IPS-NIHi11 (cell line): ENCODE data around the gene UGT8.
A peak's percentile ranks its signal among the peaks of the same experiment; 100 is the strongest.
"Not testable (repeated sequence)": the region's sequence is repeated elsewhere in the genome, so short reads cannot be mapped to it uniquely, and the experiment has no call there.

Experiments used
- DNase-seq: peaks from one replicate; pipeline ENCODE4 v3.0.0; 2012; ENCODE audit warnings: mixed read lengths, low spot score

Gene UGT8

DNA sequence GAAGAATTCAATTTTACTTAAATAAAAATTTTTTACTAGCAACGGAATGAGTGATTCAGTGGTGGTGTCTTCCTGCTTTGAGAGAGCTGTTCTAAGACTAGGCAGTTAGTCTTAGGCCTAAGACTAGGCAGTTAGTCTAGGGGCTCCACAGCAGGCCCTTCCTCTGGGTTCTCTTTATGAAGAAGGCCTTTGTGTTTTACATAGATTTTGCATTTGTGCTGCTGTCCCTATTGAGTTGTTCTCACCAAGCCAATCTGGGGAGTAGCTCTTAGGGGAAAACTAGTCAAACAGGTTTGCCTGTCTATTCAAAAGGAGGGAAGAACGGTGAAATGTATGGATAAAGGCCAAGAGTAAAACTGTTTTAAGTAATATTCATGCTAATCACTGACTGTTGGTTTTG lies 7.6 kb downstream of the UGT8 start:
- DNase-seq: peak; percentile 48

DNA sequence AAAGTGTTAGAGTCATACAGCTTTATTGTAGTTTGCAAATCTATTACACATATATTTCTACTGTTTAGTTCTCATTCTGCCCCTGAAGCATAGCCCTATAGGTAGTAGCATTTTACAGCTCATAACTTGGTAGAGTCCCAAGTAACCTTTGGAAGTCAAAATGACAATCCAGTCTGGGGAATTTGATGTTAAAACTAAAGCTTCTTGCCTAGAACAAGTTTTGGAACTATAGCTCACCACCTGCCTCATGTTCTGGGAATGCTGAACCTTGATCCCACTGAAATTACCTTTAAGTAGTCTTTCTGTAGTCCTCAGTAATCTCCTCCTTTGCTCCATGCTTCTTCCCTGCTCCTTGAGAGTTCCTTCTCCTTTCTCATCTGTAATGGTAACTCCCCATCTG lies 8.4 kb downstream of the UGT8 start:
- DNase-seq: no peak

- DNase-seq: no peak
Measured at GRCh38 chr4:114613560-114613959, 15.0 kb downstream of the UGT8 start.

- DNase-seq: no peak
Measured at GRCh38 chr4:114615435-114615834, 16.8 kb downstream of the UGT8 start.

DNA sequence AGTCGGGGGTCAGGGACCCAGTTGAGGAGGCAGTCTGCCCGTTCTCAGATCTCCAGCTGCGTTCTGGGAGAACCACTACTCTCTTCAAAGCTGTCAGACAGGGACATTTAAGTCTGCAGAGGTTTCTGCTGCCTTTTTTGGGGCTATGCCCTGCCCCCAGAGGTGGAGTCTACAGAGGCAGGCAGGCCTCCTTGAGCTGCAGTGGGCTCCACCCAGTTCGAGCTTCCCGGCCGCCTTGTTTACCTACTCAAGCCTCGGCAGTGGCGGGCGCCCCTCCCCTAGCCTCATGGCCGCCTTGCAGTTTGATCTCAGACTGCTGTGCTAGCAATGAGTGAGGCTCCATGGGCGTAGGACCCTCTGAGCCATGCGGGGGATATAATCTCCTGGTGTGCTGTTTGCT lies 17.4 kb downstream of the UGT8 start:
- DNase-seq: not testable (repeated sequence)

DNA sequence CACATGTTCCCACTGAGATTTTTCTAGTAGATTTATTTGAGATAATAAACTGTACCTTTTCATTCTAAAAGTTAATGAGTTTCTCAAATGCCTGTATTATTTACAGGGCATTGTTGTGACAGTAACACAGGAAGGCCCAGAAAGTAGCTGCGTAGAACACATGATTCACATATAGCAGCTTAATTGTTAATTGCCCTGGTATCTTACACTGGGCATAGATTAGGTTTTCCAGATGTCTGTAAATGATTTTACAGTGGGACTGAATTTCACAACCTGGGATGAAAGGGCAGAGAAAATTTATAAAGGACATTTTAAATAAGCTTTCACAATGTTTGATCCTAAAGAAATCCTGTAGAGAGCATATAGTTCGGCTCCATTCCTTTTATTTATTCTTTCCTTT lies 27.6 kb downstream of the UGT8 start:
- DNase-seq: no peak

DNA sequence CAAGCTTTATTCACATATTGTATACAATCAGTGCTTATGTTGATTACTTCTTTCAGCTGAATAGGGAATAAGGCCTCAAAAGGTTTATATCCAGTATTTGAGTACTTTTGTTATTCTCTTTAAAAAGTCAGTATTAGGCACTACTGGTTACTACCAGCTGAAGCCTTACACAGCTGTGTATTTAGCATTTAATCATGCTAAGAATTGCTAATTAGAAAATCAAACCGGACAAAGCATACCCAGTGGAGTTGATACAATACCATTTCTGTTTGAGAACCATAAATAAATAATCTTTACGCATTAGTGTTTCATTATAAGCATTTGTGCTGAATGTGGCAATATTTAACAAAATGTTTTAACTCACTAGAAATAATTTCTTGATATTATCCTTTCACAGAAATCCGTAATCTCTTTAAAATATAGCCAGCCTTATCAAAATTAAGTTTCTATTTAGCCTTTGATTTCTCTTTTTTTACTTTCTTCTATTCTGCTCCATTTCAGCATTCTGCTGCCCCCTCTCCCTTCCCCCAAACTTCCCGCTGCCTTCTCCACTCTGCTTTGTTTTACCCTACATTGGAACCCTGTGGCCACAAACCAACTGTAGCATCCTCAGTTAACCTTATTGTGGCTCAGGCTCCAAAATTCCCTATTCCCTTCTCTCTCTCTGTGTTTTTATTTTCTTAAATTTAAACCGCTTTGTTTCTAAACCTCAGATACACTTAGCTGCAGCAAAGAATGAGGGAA lies 37.8 kb downstream of the UGT8 start:
- no peak for DNase-seq

DNA sequence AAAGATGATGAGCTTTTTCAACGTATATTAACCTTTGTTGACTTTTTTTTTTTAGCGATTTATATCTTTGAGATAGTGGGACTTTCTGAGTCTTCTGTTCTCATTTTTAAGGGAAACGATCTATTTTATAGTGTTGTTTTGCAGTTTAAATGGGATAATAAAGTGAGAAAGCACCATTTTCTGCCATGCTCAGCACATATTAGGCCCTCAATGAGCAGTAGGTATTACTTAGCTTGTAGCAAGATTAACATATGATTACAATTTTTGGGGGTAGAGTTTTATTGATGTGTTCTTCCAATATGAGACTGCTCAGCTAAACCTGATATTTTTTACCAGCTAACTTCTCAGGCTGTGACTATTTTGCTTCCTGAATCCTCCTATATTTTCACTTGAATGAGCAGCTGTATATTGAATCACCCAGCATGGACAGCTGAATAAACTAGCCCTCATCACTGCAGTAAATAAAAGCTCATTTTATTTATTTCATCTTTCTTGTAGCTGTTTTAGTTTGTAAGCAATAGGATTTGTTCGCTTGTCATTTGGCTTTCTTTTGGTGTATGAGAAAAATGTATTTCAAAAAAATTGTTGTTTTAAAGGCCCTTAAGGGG lies 43.7 kb downstream of the UGT8 start:
- no peak for DNase-seq

DNA sequence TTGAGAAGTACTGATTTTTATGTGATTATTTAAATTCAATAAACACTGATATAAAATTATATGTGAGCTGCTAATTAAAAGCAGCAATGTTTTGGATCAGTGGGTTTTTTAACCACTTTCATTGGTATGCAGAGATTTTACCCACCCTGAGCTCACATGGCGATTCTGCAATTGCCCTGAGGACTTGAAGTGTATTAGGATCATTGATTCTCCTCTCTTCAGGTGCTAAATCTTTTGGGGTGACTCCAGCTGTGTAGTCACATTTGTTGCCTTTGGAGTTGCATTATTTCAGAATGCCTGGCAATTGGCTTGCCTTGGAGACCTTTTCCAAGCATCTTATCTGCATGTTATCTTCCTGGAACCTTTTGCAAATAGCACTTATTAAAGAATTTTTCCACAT lies 51.3 kb downstream of the UGT8 start:
- no peak for DNase-seq

- DNase-seq: no peak
Measured at GRCh38 chr4:114653675-114654074, 55.1 kb downstream of the UGT8 start.

GRCh38 chr4:114654592-114654991 lies 56.0 kb downstream of the UGT8 start:
- no peak for DNase-seq

GRCh38 chr4:114658179-114658578 lies 59.6 kb downstream of the UGT8 start:
- DNase-seq: no peak

- DNase-seq: no peak
Measured at GRCh38 chr4:114658776-114659175, 60.2 kb downstream of the UGT8 start.

DNA sequence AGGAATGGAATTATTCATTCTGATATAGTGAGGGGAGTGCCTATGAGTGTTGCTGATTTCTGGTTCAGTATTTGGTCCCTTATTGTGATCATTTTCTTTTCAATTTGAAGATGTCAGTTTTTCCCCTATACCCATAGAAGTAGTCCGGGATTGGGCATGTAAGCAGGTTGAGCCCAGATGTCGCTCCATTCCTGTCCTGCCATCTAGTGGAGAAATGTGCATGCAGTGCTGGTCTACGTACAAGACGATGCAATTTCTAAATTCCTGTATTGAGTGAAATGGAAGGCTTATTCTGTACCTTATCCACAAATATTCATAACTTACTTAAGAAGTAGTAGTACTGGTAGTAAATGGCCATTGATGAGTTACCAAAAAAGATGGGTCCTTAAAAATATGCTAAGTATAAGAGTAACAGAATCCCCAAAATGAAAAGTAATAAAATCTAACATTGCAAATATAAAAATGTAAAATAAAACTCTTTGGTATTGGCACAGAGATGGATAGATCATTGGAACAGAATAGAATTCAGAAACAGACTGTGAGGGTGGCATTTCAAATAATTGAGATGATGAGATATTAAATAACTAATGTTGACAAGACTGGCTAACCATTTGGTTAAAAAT lies 60.9 kb downstream of the UGT8 start:
- DNase-seq: peak; percentile 76

GRCh38 chr4:114663083-114663482 lies 64.5 kb downstream of the UGT8 start:
- DNase-seq: no peak

GRCh38 chr4:114668577-114668976 lies 70.0 kb downstream of the UGT8 start:
- no peak for DNase-seq

DNA sequence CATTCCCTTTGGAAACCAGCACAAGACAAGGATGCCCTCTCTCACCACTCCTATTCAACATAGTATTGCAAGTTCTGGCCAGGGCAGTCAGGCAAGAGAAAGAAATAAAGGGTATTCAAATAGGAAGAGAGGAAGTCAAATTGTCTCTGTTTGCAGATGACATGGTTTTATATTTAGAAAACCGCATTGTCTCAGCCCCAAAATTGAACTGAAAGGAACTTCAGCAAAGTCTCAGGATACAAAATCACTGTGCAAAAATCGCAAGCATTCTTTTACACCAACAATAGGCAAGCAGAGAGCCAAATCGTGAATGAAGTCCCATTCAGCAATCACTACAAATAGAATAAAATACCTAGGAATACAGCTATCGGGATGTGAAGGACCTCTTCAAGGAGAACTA lies 72.1 kb downstream of the UGT8 start:
- not testable (repeated sequence) for DNase-seq

- no peak for DNase-seq
Measured at GRCh38 chr4:114673306-114673705, 74.7 kb downstream of the UGT8 start.

- no peak for DNase-seq
Measured at GRCh38 chr4:114674080-114674479, 75.5 kb downstream of the UGT8 start.

GRCh38 chr4:114677346-114677979 lies 78.9 kb downstream of the UGT8 start:
- DNase-seq: no peak

GRCh38 chr4:114684462-114684861 lies 85.9 kb downstream of the UGT8 start:
- DNase-seq: no peak

- no peak for DNase-seq
Measured at GRCh38 chr4:114688059-114688458, 89.5 kb downstream of the UGT8 start.

- DNase-seq: no peak
Measured at GRCh38 chr4:114690571-114690970, 92.0 kb downstream of the UGT8 start.
